Esophagus muscularis mucosa (tissue), 4 donors: ENCODE measurements around the gene G6PC3. TPM values are rescaled to one million over a fixed set of nuclear protein-coding genes. Genes with fewer than 3 reads are reported as not detected.
A peak's percentile ranks its signal among the peaks of the same experiment; 100 is the strongest.
"Not testable (repeated sequence)": the region's sequence is repeated elsewhere in the genome, so short reads cannot be mapped to it uniquely, and the experiment has no call there.

ENCODE experiments used
- DNase-seq: peaks from one replicate; pipeline ENCODE4 v3.0.0-alpha.2; 2017; ENCODE audit errors: extremely low spot score
- H3K27ac ChIP-seq, 4 donors: fragments of 200-600 bp; sonication (generic); replicated peaks in 1 of 4; 1 replicate in 3 of 4; 2 replicates in 1 of 4; pipeline ENCODE4 v1.5.1; 2016 to 2019; ENCODE audit warnings: mild to moderate bottlenecking in 1 of 4
- H3K27me3 ChIP-seq, 4 donors: fragments of 200-600 bp; sonication (generic); one replicate each; pipeline versions ENCODE4 v1.5.1 to v1.6.0; 2016 to 2019
- H3K36me3 ChIP-seq, 4 donors: fragments of 200-600 bp; sonication (generic); one replicate each; pipeline ENCODE4 v1.5.1; 2016 to 2019
- H3K4me1 ChIP-seq, 4 donors: fragments of 200-600 bp; sonication (generic); one replicate each; pipeline ENCODE4 v1.5.1; 2016 to 2019
- H3K4me3 ChIP-seq, 4 donors: fragments of 200-600 bp; sonication (generic); 1 replicate in 2 of 4; 2 replicates in 2 of 4; pipeline ENCODE4 v1.5.1; 2016 to 2019; ENCODE audit warnings: mild to moderate bottlenecking in 4 of 4, moderate library complexity in 1 of 4
- H3K9me3 ChIP-seq, 4 donors: fragments of 200-600 bp; sonication (generic); 1 replicate in 3 of 4; 2 replicates in 1 of 4; pipeline ENCODE4 v1.5.1; 2016 to 2019
- CTCF ChIP-seq, 3 experiments: fragments of 200-600 bp in 2 of 3; fragments of 450-650 bp in 1 of 3; sonication (generic) in 2 of 3; IDR thresholded peaks; one replicate each; pipeline ENCODE4 v1.5.1; 2017 to 2019; ENCODE audit warnings: antibody characterized with exemption in 3 of 3, mild to moderate bottlenecking in 2 of 3, moderate library complexity in 1 of 3
- EP300 ChIP-seq: sonication (generic); formaldehyde crosslinking; IDR thresholded peaks from one replicate; pipeline ENCODE4 v1.6.1; 2017; ENCODE audit warnings: antibody characterized with exemption
- POLR2A ChIP-seq: fragments of 450-650 bp; IDR thresholded peaks from one replicate; pipeline ENCODE4 v1.6.1; 2017; ENCODE audit warnings: antibody characterized with exemption, moderate library complexity, mild to moderate bottlenecking, low read depth
- POLR2AphosphoS5 ChIP-seq, 2 donors: sonication (generic); formaldehyde crosslinking; IDR thresholded peaks; one replicate each; pipeline ENCODE4 v1.6.1; 2017; ENCODE audit warnings: antibody characterized with exemption in 2 of 2
- WGBS: methylation state at CpG from one replicate; pipeline ENCODE4 v1.1.5; 2018; 5-methylcytosine and 5-hydroxymethylcytosine counted together
- intact Hi-C: fragments of 100-400 bp; cut with DNase I; formaldehyde crosslinking; loops from one replicate; pipeline ENCODE4 v1.15.1; 2023
- total RNA-seq, 4 donors: library from RNA; depleted of rRNA; stranded (reverse); fragments of >200 nt; gene quantifications; one replicate each; pipeline versions ENCODE4 v1.1.0 to v1.2.1, GENCODE V29; 2016

The G6PC3 gene
- total RNA-seq, 4 donors from 2014 or later = 23.9 to 37.5 (median 30.7) TPM

GRCh38 chr17:44118427-44119050 is 48.0 kb downstream of the G6PC3 start:
- TF ChIP-seq POLR2AphosphoS5 (IDR thresholded peaks at IDR 0.05) = no peak
- no peak for TF ChIP-seq EP300
- no peak for TF ChIP-seq CTCF (IDR thresholded peaks at IDR 0.05)
- no peak for TF ChIP-seq POLR2A
- Histone ChIP-seq H3K27me3 (no peaks in the 10 kb centered on the region), H3K9me3 (no peaks in the 10 kb centered on the region), H3K4me1 (peaks cover 73 to 91% (median 85%) of the 10 kb centered on the region in 4 donors), H3K4me3 (no peak overlapping the region), H3K36me3 (peaks cover 7 to 38% (median 36%) of the 10 kb centered on the region in 4 donors), H3K27ac (no peak overlapping the region)
- intact Hi-C loops = no loop called here
- WGBS = 65% methylated on average over 10 of the region's 10 CpGs
- no peak for DNase-seq

GRCh38 chr17:44119062-44119461 is 48.5 kb downstream of the G6PC3 start:
- H3K4me1 ChIP-seq = peaks cover 68 to 88% (median 82%) of the 10 kb centered on the region in 4 donors
- no peak overlapping the region for H3K27ac ChIP-seq
- no peak overlapping the region for H3K4me3 ChIP-seq
- H3K9me3 ChIP-seq = no peaks in the 10 kb centered on the region
- no peak for DNase-seq
- H3K36me3 ChIP-seq = peaks cover 7 to 33% (median 32%) of the 10 kb centered on the region in 4 donors
- no peak for TF ChIP-seq EP300
- no peak for TF ChIP-seq CTCF (IDR thresholded peaks at IDR 0.05)
- TF ChIP-seq POLR2AphosphoS5 (IDR thresholded peaks at IDR 0.05) = no peak
- no peak for TF ChIP-seq POLR2A
- H3K27me3 ChIP-seq = no peaks in the 10 kb centered on the region
- WGBS = 57% methylated on average over 4 of the region's 5 CpGs
- intact Hi-C loops = no loop called here

GRCh38 chr17:44119798-44120197 is 49.3 kb downstream of the G6PC3 start:
- no peak overlapping the region for H3K27ac ChIP-seq
- DNase-seq = no peak
- intact Hi-C loops = no loop called here
- TF ChIP-seq POLR2AphosphoS5 (IDR thresholded peaks at IDR 0.05) (no peak), CTCF (IDR thresholded peaks at IDR 0.05) (no peak), EP300 (no peak), POLR2A (no peak)
- peaks cover 67 to 88% (median 82%) of the 10 kb centered on the region in 4 donors for H3K4me1 ChIP-seq
- no peaks in the 10 kb centered on the region for H3K9me3 ChIP-seq
- WGBS = 89% methylated on average over 2 of the region's 2 CpGs
- peaks cover 7 to 25% (median 25%) of the 10 kb centered on the region in 4 donors for H3K36me3 ChIP-seq
- H3K4me3 ChIP-seq = no peak overlapping the region
- no peaks in the 10 kb centered on the region for H3K27me3 ChIP-seq

GRCh38 chr17:44120281-44120680 is 49.7 kb downstream of the G6PC3 start:
- 97% methylated on average over 11 of the region's 11 CpGs for WGBS
- Histone ChIP-seq H3K4me1 (peaks cover 62 to 84% (median 78%) of the 10 kb centered on the region in 4 donors), H3K27ac (peak overlapping the region in 2 of 4 donors; percentile 96 to 99), H3K36me3 (peaks cover 7 to 21% (median 20%) of the 10 kb centered on the region in 4 donors)
- DNase-seq, intact Hi-C loops, H3K9me3 ChIP-seq, H3K27me3 ChIP-seq, H3K4me3 ChIP-seq: not testable (repeated sequence)

GRCh38 chr17:44120851-44121605 is 50.5 kb downstream of the G6PC3 start:
- H3K4me3 ChIP-seq = peak overlapping the region; percentile 80 to 100 (median 99)
- peak overlapping the region; percentile 96 to 99 (median 98) for H3K27ac ChIP-seq
- TF ChIP-seq CTCF (IDR thresholded peaks at IDR 0.05) = peak in 1 of 3 experiments; percentile 3
- TF ChIP-seq POLR2AphosphoS5 (IDR thresholded peaks at IDR 0.05) = no peak
- H3K4me1 ChIP-seq = peaks cover 55 to 77% (median 71%) of the 10 kb centered on the region in 4 donors
- no peaks in the 10 kb centered on the region for H3K27me3 ChIP-seq
- intact Hi-C loops = no loop called here
- 43% methylated on average over 9 of the region's 9 CpGs for WGBS
- peaks cover 7 to 15% (median 15%) of the 10 kb centered on the region in 4 donors for H3K36me3 ChIP-seq
- no peak for DNase-seq
- no peaks in the 10 kb centered on the region for H3K9me3 ChIP-seq
